Inflammatory macrophage treated with lipopolysaccharide for 4 hours (primary cell): ENCODE measurements around the gene IFT81.
A peak's percentile ranks its signal among the peaks of the same experiment; 100 is the strongest.
"Not testable (repeated sequence)": the region's sequence is repeated elsewhere in the genome, so short reads cannot be mapped to it uniquely, and the experiment has no call there.

ENCODE experiments used
- DNase-seq: peaks from one replicate; pipeline ENCODE4 v3.0.0-alpha.2; 2020

IFT81 gene

GRCh38 chr12:110211639-110212536 is 87.7 kb downstream of the IFT81 start:
- DNase-seq: not testable (repeated sequence)

- no peak for DNase-seq
These were observed 94.0 kb downstream of the IFT81 start for GRCh38 chr12:110217996-110218674.

- DNase-seq: no peak
These were observed 97.9 kb downstream of the IFT81 start for GRCh38 chr12:110222027-110222426.

GRCh38 chr12:110222433-110222832 is 98.3 kb downstream of the IFT81 start:
- no peak for DNase-seq

- no peak for DNase-seq
These were observed 99.7 kb downstream of the IFT81 start for GRCh38 chr12:110223777-110224378.

GRCh38 chr12:110224379-110225304 is 100.5 kb downstream of the IFT81 start:
- peak; percentile 65 for DNase-seq

- DNase-seq: no peak
These were observed 103.0 kb downstream of the IFT81 start for GRCh38 chr12:110227138-110227537.

GRCh38 chr12:110228348-110228747 is 104.2 kb downstream of the IFT81 start:
- not testable (repeated sequence) for DNase-seq

GRCh38 chr12:110228756-110229155 is 104.6 kb downstream of the IFT81 start:
- DNase-seq: no peak

- no peak for DNase-seq
These were observed 105.3 kb downstream of the IFT81 start for GRCh38 chr12:110229409-110229808.

GRCh38 chr12:110230655-110231054 is 106.5 kb downstream of the IFT81 start:
- no peak for DNase-seq

GRCh38 chr12:110233212-110233903 is 109.2 kb downstream of the IFT81 start:
- no peak for DNase-seq

- peak; percentile 83 for DNase-seq
These were observed 110.2 kb downstream of the IFT81 start for GRCh38 chr12:110234331-110234751.

- DNase-seq: peak; percentile 77
These were observed 110.6 kb downstream of the IFT81 start for GRCh38 chr12:110234755-110235154.

GRCh38 chr12:110235383-110235782 is 111.2 kb downstream of the IFT81 start:
- DNase-seq: peak; percentile 42

GRCh38 chr12:110243227-110243626 is 119.1 kb downstream of the IFT81 start:
- no peak for DNase-seq

- no peak for DNase-seq
These were observed 120.2 kb downstream of the IFT81 start for GRCh38 chr12:110244372-110244771.

- no peak for DNase-seq
These were observed 120.7 kb downstream of the IFT81 start for GRCh38 chr12:110244829-110245228.

GRCh38 chr12:110245369-110245772 is 121.2 kb downstream of the IFT81 start:
- peak; percentile 50 for DNase-seq

- no peak for DNase-seq
These were observed 122.6 kb downstream of the IFT81 start for GRCh38 chr12:110246636-110247339.
